Esophagus muscularis mucosa (tissue), 4 donors: ENCODE data around the gene DOCK4.

Experiments
- EP300 ChIP-seq: sonication (generic); formaldehyde crosslinking; IDR thresholded peaks from one replicate; pipeline ENCODE4 v1.6.1; 2017; ENCODE audit warnings: antibody characterized with exemption
- POLR2A ChIP-seq: fragments of 450-650 bp; IDR thresholded peaks from one replicate; pipeline ENCODE4 v1.6.1; 2017; ENCODE audit warnings: antibody characterized with exemption, moderate library complexity, mild to moderate bottlenecking, low read depth
- POLR2AphosphoS5 ChIP-seq, 2 donors: sonication (generic); formaldehyde crosslinking; IDR thresholded peaks; one replicate each; pipeline ENCODE4 v1.6.1; 2017; ENCODE audit warnings: antibody characterized with exemption in 2 of 2
- TF ChIP-seq, protein P1 (sequence below), 3 experiments: fragments of 200-600 bp in 2 of 3; fragments of 450-650 bp in 1 of 3; sonication (generic) in 2 of 3; IDR thresholded peaks; one replicate each; pipeline ENCODE4 v1.5.1; 2017 to 2019; ENCODE audit warnings: antibody characterized with exemption in 3 of 3, mild to moderate bottlenecking in 2 of 3, moderate library complexity in 1 of 3

GRCh38 chr7:111998326-111998725 is 207.9 kb downstream of the DOCK4 start:
- no peak for TF ChIP-seq POLR2A
- TF ChIP-seq, protein P1, sequence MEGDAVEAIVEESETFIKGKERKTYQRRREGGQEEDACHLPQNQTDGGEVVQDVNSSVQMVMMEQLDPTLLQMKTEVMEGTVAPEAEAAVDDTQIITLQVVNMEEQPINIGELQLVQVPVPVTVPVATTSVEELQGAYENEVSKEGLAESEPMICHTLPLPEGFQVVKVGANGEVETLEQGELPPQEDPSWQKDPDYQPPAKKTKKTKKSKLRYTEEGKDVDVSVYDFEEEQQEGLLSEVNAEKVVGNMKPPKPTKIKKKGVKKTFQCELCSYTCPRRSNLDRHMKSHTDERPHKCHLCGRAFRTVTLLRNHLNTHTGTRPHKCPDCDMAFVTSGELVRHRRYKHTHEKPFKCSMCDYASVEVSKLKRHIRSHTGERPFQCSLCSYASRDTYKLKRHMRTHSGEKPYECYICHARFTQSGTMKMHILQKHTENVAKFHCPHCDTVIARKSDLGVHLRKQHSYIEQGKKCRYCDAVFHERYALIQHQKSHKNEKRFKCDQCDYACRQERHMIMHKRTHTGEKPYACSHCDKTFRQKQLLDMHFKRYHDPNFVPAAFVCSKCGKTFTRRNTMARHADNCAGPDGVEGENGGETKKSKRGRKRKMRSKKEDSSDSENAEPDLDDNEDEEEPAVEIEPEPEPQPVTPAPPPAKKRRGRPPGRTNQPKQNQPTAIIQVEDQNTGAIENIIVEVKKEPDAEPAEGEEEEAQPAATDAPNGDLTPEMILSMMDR (IDR thresholded peaks at IDR 0.05): no peak
- no peak for TF ChIP-seq POLR2AphosphoS5 (IDR thresholded peaks at IDR 0.05)
- no peak for TF ChIP-seq EP300
